ENCODE results near the gene RNF111. TPM values are rescaled to one million over a fixed set of nuclear protein-coding genes. Genes with fewer than 3 reads are reported as not detected.

The RNF111 gene
- total RNA-seq, 1 donor from 2014 or later, result 40.1 TPM

- no peaks in the 10 kb centered on the region for H3K4me1 Mint-ChIP-seq (ENCODE audit: low read depth)
- H3K27ac Mint-ChIP-seq, result no peak overlapping the region
- no peak for TF ChIP-seq CTCF (IDR thresholded peaks at IDR 0.05; ENCODE audit: unreplicated experiment)
- no peaks in the 10 kb centered on the region for H3K27me3 Mint-ChIP-seq
- H3K36me3 Mint-ChIP-seq (ENCODE audit: insufficient read depth), result peaks cover 54% of the 10 kb centered on the region
- H3K9me3 Mint-ChIP-seq (ENCODE audit: low read depth), result peaks cover 26% of the 10 kb centered on the region
- H3K4me3 Mint-ChIP-seq (ENCODE audit: low read depth), result no peak overlapping the region
- no peak for DNase-seq (ENCODE audit: low spot score, unreplicated experiment)
Measured at GRCh38 chr15:59131456-59131855, 144.0 kb downstream of the RNF111 start.

- DNase-seq (ENCODE audit: low spot score, unreplicated experiment), result no peak
- no peaks in the 10 kb centered on the region for H3K27me3 Mint-ChIP-seq
- peaks cover 48% of the 10 kb centered on the region for H3K36me3 Mint-ChIP-seq (ENCODE audit: insufficient read depth)
- no peak overlapping the region for H3K27ac Mint-ChIP-seq
- peaks cover 25% of the 10 kb centered on the region for H3K9me3 Mint-ChIP-seq (ENCODE audit: low read depth)
- H3K4me3 Mint-ChIP-seq (ENCODE audit: low read depth), result no peak overlapping the region
- no peaks in the 10 kb centered on the region for H3K4me1 Mint-ChIP-seq (ENCODE audit: low read depth)
- TF ChIP-seq CTCF (IDR thresholded peaks at IDR 0.05; ENCODE audit: unreplicated experiment), result no peak
Measured at GRCh38 chr15:59131969-59132562, 144.6 kb downstream of the RNF111 start.

- TF ChIP-seq CTCF (IDR thresholded peaks at IDR 0.05; ENCODE audit: unreplicated experiment), result no peak
- peaks cover 14% of the 10 kb centered on the region for H3K9me3 Mint-ChIP-seq (ENCODE audit: low read depth)
- no peak overlapping the region for H3K27ac Mint-ChIP-seq
- no peak for DNase-seq (ENCODE audit: low spot score, unreplicated experiment)
- H3K4me1 Mint-ChIP-seq (ENCODE audit: low read depth), result no peaks in the 10 kb centered on the region
- H3K27me3 Mint-ChIP-seq, result no peaks in the 10 kb centered on the region
- peaks cover 35% of the 10 kb centered on the region for H3K36me3 Mint-ChIP-seq (ENCODE audit: insufficient read depth)
- no peak overlapping the region for H3K4me3 Mint-ChIP-seq (ENCODE audit: low read depth)
Measured at GRCh38 chr15:59133929-59134427, 146.5 kb downstream of the RNF111 start.

GRCh38 chr15:59137566-59137965 lies 150.1 kb downstream of the RNF111 start:
- Mint-ChIP-seq H3K27ac (no peak overlapping the region), H3K36me3 (ENCODE audit: insufficient read depth) (peaks cover 14% of the 10 kb centered on the region)

GRCh38 chr15:59138243-59138642 lies 150.8 kb downstream of the RNF111 start:
- DNase-seq (ENCODE audit: low spot score, unreplicated experiment), result peak; percentile 26
- Mint-ChIP-seq H3K27me3 (no peaks in the 10 kb centered on the region), H3K4me3 (ENCODE audit: low read depth) (no peak overlapping the region), H3K4me1 (ENCODE audit: low read depth) (no peaks in the 10 kb centered on the region), H3K9me3 (ENCODE audit: low read depth) (no peaks in the 10 kb centered on the region), H3K27ac (no peak overlapping the region), H3K36me3 (ENCODE audit: insufficient read depth) (peaks cover 11% of the 10 kb centered on the region)
- TF ChIP-seq CTCF (IDR thresholded peaks at IDR 0.05; ENCODE audit: unreplicated experiment), result peak; percentile 63

More at GRCh38 chr15:59137566-59137965, 150.1 kb downstream of the RNF111 start:
- H3K4me1 Mint-ChIP-seq (ENCODE audit: low read depth), result no peaks in the 10 kb centered on the region
- DNase-seq (ENCODE audit: low spot score, unreplicated experiment), result no peak
- H3K4me3 Mint-ChIP-seq (ENCODE audit: low read depth), result no peak overlapping the region
- no peaks in the 10 kb centered on the region for H3K27me3 Mint-ChIP-seq
- no peaks in the 10 kb centered on the region for H3K9me3 Mint-ChIP-seq (ENCODE audit: low read depth)
- no peak for TF ChIP-seq CTCF (IDR thresholded peaks at IDR 0.05; ENCODE audit: unreplicated experiment)

Data from progenitor cell of endocrine pancreas (in vitro differentiated cells).